HT-29 (cell line): ENCODE measurements around the gene DNASE1L2. TPM values are rescaled to one million over a fixed set of nuclear protein-coding genes. Genes with fewer than 3 reads are reported as not detected.

Experiments
- DNase-seq: peaks from one replicate; pipeline ENCODE4 v3.0.0-alpha.2; 2015; ENCODE audit warnings: low spot score
- small RNA-seq: library from RNA; depleted of rRNA; stranded (forward); fragments of <200 nt; gene quantifications from one replicate; pipeline ENCODE3, GENCODE V24; 2014
- total RNA-seq: library from RNA; depleted of rRNA; stranded (reverse); fragments of >200 nt; shearing (Covaris generic); gene quantifications from 2 replicates; pipeline ENCODE4 v1.2.3, GENCODE V29; 2014; rRNA removed

Gene DNASE1L2
- total RNA-seq, 1 experiment from 2014 or later: 3.1 TPM

DNA sequence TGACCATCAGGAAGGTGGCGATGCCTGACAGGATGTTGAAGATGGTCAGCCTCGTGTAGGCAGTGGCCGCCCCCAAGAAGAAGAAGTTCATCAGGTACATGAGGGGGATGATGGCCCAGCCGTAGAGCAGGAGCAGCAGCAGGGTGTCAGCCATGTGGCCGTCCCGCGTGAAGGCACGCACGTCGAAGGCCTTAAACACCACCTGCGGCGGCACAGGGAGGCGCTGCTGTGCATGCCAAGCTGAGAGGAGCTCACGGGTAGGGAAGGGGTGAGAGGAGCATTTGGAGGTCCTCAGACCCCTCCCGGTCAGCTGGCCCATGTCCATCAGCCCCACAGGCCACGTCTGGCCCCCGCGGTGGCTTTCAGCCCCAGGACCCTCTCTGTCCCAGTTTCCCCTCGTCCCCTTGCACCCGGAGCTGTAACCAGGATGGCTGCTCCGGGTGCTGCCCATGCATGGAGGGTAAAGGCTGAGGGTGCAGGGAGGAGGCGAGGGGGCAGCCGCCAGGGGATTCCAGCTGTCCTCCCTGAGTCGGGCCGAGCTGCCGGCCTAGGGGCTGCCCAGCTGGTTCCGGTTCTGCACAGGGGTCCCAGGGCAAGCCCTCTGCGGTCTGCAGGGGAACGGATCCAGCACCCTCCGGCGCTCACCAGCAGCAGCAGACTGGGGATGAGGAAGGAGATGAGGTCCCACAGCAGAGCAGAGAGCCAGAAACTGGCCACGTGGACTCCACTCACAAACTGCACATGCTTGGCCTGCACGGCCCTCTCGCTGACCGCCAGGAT lies 48.7 kb downstream of the DNASE1L2 start:
- no peak for DNase-seq

- DNase-seq: no peak
These were observed 49.5 kb downstream of the DNASE1L2 start for GRCh38 chr16:2285731-2286191.

DNA sequence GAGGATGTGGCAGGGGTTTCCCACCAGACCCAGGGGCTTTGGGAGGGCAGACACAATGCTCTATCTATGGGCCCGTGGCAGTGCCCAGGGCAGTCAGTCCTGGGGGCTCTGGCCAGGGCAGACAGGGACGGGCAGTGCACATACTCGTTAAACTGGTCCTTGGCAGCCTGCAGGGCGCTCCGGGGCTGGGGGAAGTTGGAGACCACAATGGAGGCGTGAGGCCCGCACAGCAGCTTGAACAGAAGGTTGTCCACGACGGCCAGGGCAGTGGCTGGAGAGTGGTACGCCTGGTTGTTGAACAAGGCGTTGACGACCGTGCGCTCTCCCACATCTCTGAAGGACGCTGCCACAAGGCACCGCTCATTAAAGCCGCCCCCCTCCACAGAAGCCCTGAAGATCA lies 50.3 kb downstream of the DNASE1L2 start:
- DNase-seq: no peak

DNA sequence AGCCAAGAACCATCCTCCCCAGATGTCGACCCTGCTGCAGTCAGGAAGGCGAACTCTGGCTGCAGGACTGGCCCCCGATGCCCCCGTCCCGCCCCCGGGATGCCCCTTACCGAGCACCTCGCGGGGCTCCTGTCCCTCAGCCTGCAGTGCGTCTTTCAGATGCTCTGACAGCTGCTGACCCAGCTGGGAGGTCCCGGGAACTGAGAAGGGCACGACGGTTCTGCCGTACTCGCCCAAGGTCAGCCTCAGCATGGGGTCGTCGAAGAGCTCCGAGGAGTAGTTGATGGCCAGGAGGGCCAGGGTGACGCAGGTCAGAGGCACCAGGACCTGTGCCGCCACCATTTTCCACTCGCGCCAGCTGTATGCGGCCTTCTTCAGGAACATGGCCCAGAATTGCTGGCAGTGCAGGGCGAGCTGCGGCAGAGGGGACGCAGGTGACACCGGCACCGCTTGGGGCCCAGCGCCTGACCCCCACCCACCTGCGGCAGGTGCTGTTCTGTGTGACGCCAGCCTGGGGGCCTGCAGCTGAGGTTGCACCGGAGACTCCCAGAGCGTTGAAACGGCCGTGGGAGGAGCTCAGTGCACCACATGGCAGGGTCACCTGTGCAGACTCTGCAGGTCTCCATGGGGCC lies 51.8 kb downstream of the DNASE1L2 start:
- no peak for DNase-seq

Small RNAs within 50 kb of the gene (small RNA-seq; reads per million reads assigned to genes)
- gene MIR3677 (not detected), gene MIR4717 (not detected)

Other genes starting within 250 kb of the DNASE1L2 start
- 1.9 and 2.3 TPM in 2 replicates for gene SYNGR3, start 246.5 kb upstream of the DNASE1L2 start, total RNA-seq
- 42.9 and 49.0 TPM in 2 replicates for gene ZNF598, start 226.6 kb upstream of the DNASE1L2 start, total RNA-seq
- gene NPW, start 216.7 kb upstream of the DNASE1L2 start, total RNA-seq: 0.91 and 2.7 TPM in 2 replicates
- gene NHERF2, start 209.5 kb upstream of the DNASE1L2 start, total RNA-seq: 258 and 259 TPM in 2 replicates
- 157 and 215 TPM in 2 replicates for gene NTHL1, start 188.6 kb upstream of the DNASE1L2 start, total RNA-seq
- 75.1 and 85.0 TPM in 2 replicates for gene TSC2, start 188.5 kb upstream of the DNASE1L2 start, total RNA-seq
- 72.1 and 74.7 TPM in 2 replicates for gene PKD1, start 100.5 kb upstream of the DNASE1L2 start, total RNA-seq
- gene RAB26, start 87.8 kb upstream of the DNASE1L2 start, total RNA-seq: 13.4 and 24.9 TPM in 2 replicates
- gene TRAF7, start 80.7 kb upstream of the DNASE1L2 start, total RNA-seq: 166 and 170 TPM in 2 replicates
- 0.08 and 2.5 TPM in 2 replicates for gene CASKIN1, start 39.8 kb upstream of the DNASE1L2 start, total RNA-seq
- gene MLST8, start 31.0 kb upstream of the DNASE1L2 start, total RNA-seq: 98.9 and 117 TPM in 2 replicates
- 33.6 and 34.6 TPM in 2 replicates for gene BRICD5, start 25.6 kb upstream of the DNASE1L2 start, total RNA-seq
- gene PGP, start 21.6 kb upstream of the DNASE1L2 start, total RNA-seq: 82.0 and 98.7 TPM in 2 replicates
- gene E4F1, start 12.9 kb upstream of the DNASE1L2 start, total RNA-seq: 83.8 and 87.2 TPM in 2 replicates
- 160 and 162 TPM in 2 replicates for gene ECI1, start 15.1 kb downstream of the DNASE1L2 start, total RNA-seq
- gene RNPS1, start 31.7 kb downstream of the DNASE1L2 start, total RNA-seq: 213 and 226 TPM in 2 replicates
- under 0.01 and 2.5 TPM in 2 replicates for gene ABCA3, start 104.3 kb downstream of the DNASE1L2 start, total RNA-seq
- gene CCNF, start 193.0 kb downstream of the DNASE1L2 start, total RNA-seq: 64.9 and 68.1 TPM in 2 replicates
- 53.8 and 58.0 TPM in 2 replicates for gene TEDC2, start 223.7 kb downstream of the DNASE1L2 start, total RNA-seq
- not detected in 2 replicates for gene NTN3, start 234.9 kb downstream of the DNASE1L2 start, total RNA-seq
- 16.5 and 16.6 TPM in 2 replicates for gene TBC1D24, start 238.7 kb downstream of the DNASE1L2 start, total RNA-seq